PC-9 (cell line): ENCODE results near the gene NDST4. TPM values are rescaled to one million over a fixed set of nuclear protein-coding genes. Genes with fewer than 3 reads are reported as not detected.

Experiments used
- BruUV-seq: library from RNA; stranded (reverse); fragments of 400-500 nt; replicated peaks from 2 replicates; lab custom pipeline; 2021; lab: Mats Ljungman, UMichigan
- CTCF ChIA-PET: fragments of 300-600 bp; sonication (Branson Sonifier 250); formaldehyde crosslinking; loops from one replicate; lab custom pipeline; 2022; ENCODE audit warnings: antibody characterized with exemption; lab: Charles Lee
- POLR2A ChIA-PET: fragments of 300-600 bp; sonication (Branson Sonifier 250); formaldehyde crosslinking; loops from one replicate; lab custom pipeline; 2022; ENCODE audit warnings: antibody characterized with exemption; ENCODE audit not compliant: unreplicated experiment; lab: Charles Lee
- DNase-seq, 2 experiments: peaks; one replicate each; pipeline versions ENCODE4 v3.0.0 to v3.0.0-alpha.2; 2015 to 2022; ENCODE audit warnings: mixed read lengths in 1 of 2
- H2AFZ ChIP-seq: fragments of 200-600 bp; sonication (generic); 2 replicates; pipeline ENCODE4 v1.8.1; 2017; ENCODE audit warnings: antibody characterized with exemption
- H3F3A ChIP-seq: fragments of 200-600 bp; sonication (generic); 2 replicates; pipeline ENCODE4 v1.8.1; 2017; ENCODE audit warnings: antibody characterized with exemption, mild to moderate bottlenecking, low read depth; ENCODE audit not compliant: insufficient read depth
- H3K27ac ChIP-seq: fragments of 200-600 bp; sonication (generic); 2 replicates; pipeline ENCODE4 v1.6.1; 2016; ENCODE audit warnings: mixed run types
- H3K27me3 ChIP-seq: fragments of 200-600 bp; sonication (generic); 2 replicates; pipeline ENCODE4 v1.6.1; 2016; ENCODE audit warnings: low read depth, mixed run types; ENCODE audit not compliant: insufficient read depth
- H3K36me3 ChIP-seq: fragments of 200-600 bp; sonication (generic); 2 replicates; pipeline ENCODE4 v1.6.1; 2016; ENCODE audit warnings: low read depth, mixed run types
- H3K4me1 ChIP-seq: fragments of 200-600 bp; sonication (generic); replicated peaks from 2 replicates; pipeline ENCODE4 v1.6.1; 2016; ENCODE audit warnings: mixed run types; ENCODE audit not compliant: insufficient read depth
- H3K4me2 ChIP-seq: fragments of 200-600 bp; sonication (generic); 2 replicates; pipeline ENCODE4 v1.6.1; 2017; ENCODE audit warnings: mixed run types
- H3K4me3 ChIP-seq: fragments of 200-600 bp; sonication (generic); 2 replicates; pipeline ENCODE4 v1.6.1; 2016; ENCODE audit warnings: mixed run types
- H3K79me2 ChIP-seq: fragments of 200-600 bp; sonication (generic); 2 replicates; pipeline ENCODE4 v1.6.1; 2017; ENCODE audit warnings: low read depth, mixed run types
- H3K9me2 ChIP-seq: fragments of 200-600 bp; sonication (generic); 2 replicates; pipeline ENCODE4 v1.8.1; 2017; ENCODE audit warnings: mild to moderate bottlenecking; ENCODE audit not compliant: insufficient read depth
- H3K9me3 ChIP-seq: fragments of 200-600 bp; sonication (generic); 2 replicates; pipeline ENCODE4 v1.8.1; 2016; ENCODE audit warnings: low read depth; ENCODE audit not compliant: insufficient read depth
- H4K20me1 ChIP-seq: fragments of 200-600 bp; sonication (generic); 2 replicates; pipeline ENCODE4 v1.8.1; 2017; ENCODE audit not compliant: insufficient read depth
- CTCF ChIP-seq: fragments of 200-600 bp; sonication (generic); conservative IDR thresholded peaks from 2 replicates; pipeline ENCODE4 v1.6.1; 2017; ENCODE audit warnings: mixed run types, antibody characterized with exemption, mild to moderate bottlenecking, moderate library complexity
- EZH2 ChIP-seq: fragments of 200-600 bp; sonication (generic); IDR thresholded peaks from 2 replicates; pipeline ENCODE4 v1.8.0; 2017; ENCODE audit warnings: antibody characterized with exemption, low read depth
- intact Hi-C: fragments of 100-400 bp; cut with micrococcal nuclease; formaldehyde crosslinking; loops from one replicate; pipeline ENCODE4 v1.10.0; 2022; ENCODE audit not compliant: unreplicated experiment
- total RNA-seq: library from RNA; stranded (reverse); gene quantifications from 2 replicates; pipeline ENCODE4 v1.2.3, GENCODE V29; 2021

Gene NDST4
- total RNA-seq, 1 experiment from 2014 or later, result not detected

- no peaks in the 10 kb centered on the region for H3K27me3 ChIP-seq
- no peaks in the 10 kb centered on the region for H3K79me2 ChIP-seq
- H3K4me1 ChIP-seq, result no peaks in the 10 kb centered on the region
- H3K4me3 ChIP-seq, result no peak overlapping the region
- no peak overlapping the region for H3K4me2 ChIP-seq
- no peaks in the 10 kb centered on the region for H3K9me2 ChIP-seq
- no peak overlapping the region for H2AFZ ChIP-seq
- POLR2A ChIA-PET, result no interaction called here
- H3F3A ChIP-seq, result no peaks in the 10 kb centered on the region
- no peak for TF ChIP-seq EZH2
- TF ChIP-seq CTCF, result no peak
- BruUV-seq, result no TSS peak
- intact Hi-C loops, result no loop called here
- no peaks in the 10 kb centered on the region for H3K36me3 ChIP-seq
- CTCF ChIA-PET, result no interaction called here
- no peaks in the 10 kb centered on the region for H3K9me3 ChIP-seq
- no peak for DNase-seq
- no peak overlapping the region for H3K27ac ChIP-seq
- no peaks in the 10 kb centered on the region for H4K20me1 ChIP-seq
Measured at GRCh38 chr4:114879916-114880669, 233.3 kb downstream of the NDST4 start.

- H3K79me2 ChIP-seq, result no peaks in the 10 kb centered on the region
- TF ChIP-seq CTCF (no peak), EZH2 (no peak)
- POLR2A ChIA-PET, result no interaction called here
Measured at GRCh38 chr4:114875630-114876029, 237.8 kb downstream of the NDST4 start.

GRCh38 chr4:114874321-114874720 is 239.1 kb downstream of the NDST4 start:
- no peak for TF ChIP-seq EZH2
- no peak for TF ChIP-seq CTCF
- BruUV-seq, result no TSS peak
- no peaks in the 10 kb centered on the region for H4K20me1 ChIP-seq
- H3K4me3 ChIP-seq, result no peak overlapping the region
- H3K27me3 ChIP-seq, result no peaks in the 10 kb centered on the region
- no peak overlapping the region for H3K27ac ChIP-seq
- no peak for DNase-seq
- intact Hi-C loops, result no loop called here
- H2AFZ ChIP-seq, result no peak overlapping the region
- no peaks in the 10 kb centered on the region for H3K4me1 ChIP-seq
- H3K4me2 ChIP-seq, result no peak overlapping the region
- no peaks in the 10 kb centered on the region for H3K9me2 ChIP-seq
- H3K36me3 ChIP-seq, result no peaks in the 10 kb centered on the region
- H3K9me3 ChIP-seq, result no peaks in the 10 kb centered on the region
- H3F3A ChIP-seq, result no peaks in the 10 kb centered on the region
- ChIA-PET POLR2A (no interaction called here), CTCF (no interaction called here)
- H3K79me2 ChIP-seq, result no peaks in the 10 kb centered on the region

More at GRCh38 chr4:114875630-114876029, 237.8 kb downstream of the NDST4 start:
- no peaks in the 10 kb centered on the region for H3K36me3 ChIP-seq
- H2AFZ ChIP-seq, result no peak overlapping the region
- CTCF ChIA-PET, result no interaction called here
- BruUV-seq, result no TSS peak
- no peaks in the 10 kb centered on the region for H3K9me3 ChIP-seq
- intact Hi-C loops, result no loop called here
- no peak for DNase-seq
- no peak overlapping the region for H3K4me3 ChIP-seq
- no peaks in the 10 kb centered on the region for H3K4me1 ChIP-seq
- H3F3A ChIP-seq, result no peaks in the 10 kb centered on the region
- H4K20me1 ChIP-seq, result no peaks in the 10 kb centered on the region
- no peaks in the 10 kb centered on the region for H3K27me3 ChIP-seq
- H3K27ac ChIP-seq, result no peak overlapping the region
- H3K4me2 ChIP-seq, result no peak overlapping the region
- H3K9me2 ChIP-seq, result no peaks in the 10 kb centered on the region
